GOT3 (cell line): ENCODE data around the gene SLC6A3.
"Not testable (repeated sequence)": the region's sequence is repeated elsewhere in the genome, so short reads cannot be mapped to it uniquely, and the experiment has no call there.

ENCODE experiments used
- DNase-seq: peaks from one replicate; lab custom pipeline; 2025; ENCODE audit warnings: mixed read lengths; lab: John Stamatoyannopoulos, UW

Gene SLC6A3

GRCh38 chr5:1477341-1477740, 32.1 kb upstream of the SLC6A3 start:
- no peak for DNase-seq

GRCh38 chr5:1476967-1477310, 31.7 kb upstream of the SLC6A3 start:
- DNase-seq, result no peak

GRCh38 chr5:1476181-1476966, 31.1 kb upstream of the SLC6A3 start:
- no peak for DNase-seq

- DNase-seq, result not testable (repeated sequence)
Observed at GRCh38 chr5:1475544-1475900, 30.3 kb upstream of the SLC6A3 start.

GRCh38 chr5:1474866-1475543, 29.8 kb upstream of the SLC6A3 start:
- no peak for DNase-seq

GRCh38 chr5:1474183-1474839, 29.1 kb upstream of the SLC6A3 start:
- DNase-seq, result no peak

GRCh38 chr5:1473746-1474145, 28.5 kb upstream of the SLC6A3 start:
- DNase-seq, result no peak

GRCh38 chr5:1472964-1473628, 27.9 kb upstream of the SLC6A3 start:
- no peak for DNase-seq

- DNase-seq, result no peak
Observed at GRCh38 chr5:1471997-1472963, 27.0 kb upstream of the SLC6A3 start.

GRCh38 chr5:1471240-1471853, 26.1 kb upstream of the SLC6A3 start:
- DNase-seq, result no peak

GRCh38 chr5:1470762-1471211, 25.5 kb upstream of the SLC6A3 start:
- DNase-seq, result no peak

- no peak for DNase-seq
Observed at GRCh38 chr5:1468629-1469527, 23.6 kb upstream of the SLC6A3 start.

GRCh38 chr5:1468247-1468612, 23.0 kb upstream of the SLC6A3 start:
- DNase-seq, result no peak

- no peak for DNase-seq
Observed at GRCh38 chr5:1467341-1468246, 22.4 kb upstream of the SLC6A3 start.

- no peak for DNase-seq
Observed at GRCh38 chr5:1466631-1467265, 21.5 kb upstream of the SLC6A3 start.

- DNase-seq, result no peak
Observed at GRCh38 chr5:1465966-1466471, 20.8 kb upstream of the SLC6A3 start.

- no peak for DNase-seq
Observed at GRCh38 chr5:1465117-1465516, 19.9 kb upstream of the SLC6A3 start.

- DNase-seq, result no peak
Observed at GRCh38 chr5:1464511-1464910, 19.3 kb upstream of the SLC6A3 start.
